H54 (cell line): ENCODE results near the gene RAB36.
A peak's percentile ranks its signal among the peaks of the same experiment; 100 is the strongest.

Experiments
- DNase-seq: peaks from one replicate; pipeline ENCODE4 v3.0.0; 2011; ENCODE audit warnings: low spot score, mixed read lengths; ENCODE audit not compliant: insufficient read length
- FAIRE-seq: peaks from 3 replicates; lab custom pipeline; 2011; peaks lifted over from hg19 to GRCh38; lab: Jason Lieb, UNC
- POLR2A ChIP-seq: IDR thresholded peaks from 2 replicates; pipeline ENCODE4 v1.6.1; 2011; ENCODE audit warnings: low read depth, mild to moderate bottlenecking, low read length

RAB36 gene

DNA sequence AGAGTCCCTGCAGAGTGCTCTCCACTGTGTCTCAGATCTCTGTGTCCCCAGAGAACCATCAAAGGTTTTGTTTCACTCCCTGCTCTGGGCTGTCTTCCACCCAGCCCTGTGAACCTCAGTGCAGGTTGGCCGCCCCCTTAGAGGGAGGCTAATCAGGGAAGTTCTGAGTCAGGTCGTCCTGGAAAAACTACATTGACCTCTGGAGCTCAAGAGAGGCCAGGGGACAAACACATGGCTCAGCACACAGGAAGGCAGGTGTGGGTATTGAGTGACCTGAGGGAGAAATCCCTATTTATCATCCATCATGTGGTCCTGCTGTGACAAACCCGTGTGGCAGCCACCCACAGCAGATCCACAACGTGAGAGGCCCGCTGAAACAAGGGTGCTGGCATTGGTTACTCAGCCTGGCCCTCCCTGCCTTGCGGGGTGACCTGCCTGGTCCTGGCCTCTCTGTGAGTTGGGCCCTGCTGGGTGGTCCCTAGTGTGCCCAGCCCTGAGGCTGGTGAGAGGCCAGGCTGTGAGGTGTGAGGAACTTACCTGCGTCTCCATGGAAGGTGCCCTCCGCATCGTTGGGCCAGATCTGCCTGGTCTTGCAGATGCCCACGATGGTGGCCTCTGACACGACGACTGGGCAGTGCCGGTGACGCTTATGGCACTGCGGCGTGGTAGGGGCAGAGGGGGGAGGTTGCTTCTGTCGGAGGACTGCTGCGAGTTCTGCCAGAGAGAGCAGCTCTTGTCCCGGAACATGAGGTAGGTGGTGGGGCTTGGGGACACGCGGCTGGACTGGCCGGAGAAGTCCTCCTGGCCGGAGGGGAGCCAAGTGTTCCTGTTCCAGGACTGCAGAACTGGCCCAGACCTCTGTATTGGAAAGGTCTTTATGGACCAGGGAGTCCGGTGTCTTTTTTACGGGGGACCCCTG, 34.4 kb downstream of the RAB36 start:
- no peak for TF ChIP-seq POLR2A
- FAIRE-seq: no peak
- DNase-seq: no peak

DNA sequence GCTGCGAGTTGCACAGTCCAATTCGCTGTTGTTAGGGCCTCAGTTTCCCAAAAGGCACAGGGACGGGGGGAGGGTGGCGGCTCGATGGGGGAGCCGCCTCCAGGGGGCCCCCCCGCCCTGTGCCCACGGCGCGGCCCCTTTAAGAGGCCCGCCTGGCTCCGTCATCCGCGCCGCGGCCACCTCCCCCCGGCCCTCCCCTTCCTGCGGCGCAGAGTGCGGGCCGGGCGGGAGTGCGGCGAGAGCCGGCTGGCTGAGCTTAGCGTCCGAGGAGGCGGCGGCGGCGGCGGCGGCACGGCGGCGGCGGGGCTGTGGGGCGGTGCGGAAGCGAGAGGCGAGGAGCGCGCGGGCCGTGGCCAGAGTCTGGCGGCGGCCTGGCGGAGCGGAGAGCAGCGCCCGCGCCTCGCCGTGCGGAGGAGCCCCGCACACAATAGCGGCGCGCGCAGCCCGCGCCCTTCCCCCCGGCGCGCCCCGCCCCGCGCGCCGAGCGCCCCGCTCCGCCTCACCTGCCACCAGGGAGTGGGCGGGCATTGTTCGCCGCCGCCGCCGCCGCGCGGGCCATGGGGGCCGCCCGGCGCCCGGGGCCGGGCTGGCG, 35.1 kb downstream of the RAB36 start, which contains the start of gene BCR:
TSS of gene BCR (plus strand) at position 209 of the 592 bp plus-strand sequence. CDS start 452 bp downstream, outside the sequence.
- FAIRE-seq (no peak), DNase-seq (peak; percentile 81)
- TF ChIP-seq POLR2A: no peak

DNA sequence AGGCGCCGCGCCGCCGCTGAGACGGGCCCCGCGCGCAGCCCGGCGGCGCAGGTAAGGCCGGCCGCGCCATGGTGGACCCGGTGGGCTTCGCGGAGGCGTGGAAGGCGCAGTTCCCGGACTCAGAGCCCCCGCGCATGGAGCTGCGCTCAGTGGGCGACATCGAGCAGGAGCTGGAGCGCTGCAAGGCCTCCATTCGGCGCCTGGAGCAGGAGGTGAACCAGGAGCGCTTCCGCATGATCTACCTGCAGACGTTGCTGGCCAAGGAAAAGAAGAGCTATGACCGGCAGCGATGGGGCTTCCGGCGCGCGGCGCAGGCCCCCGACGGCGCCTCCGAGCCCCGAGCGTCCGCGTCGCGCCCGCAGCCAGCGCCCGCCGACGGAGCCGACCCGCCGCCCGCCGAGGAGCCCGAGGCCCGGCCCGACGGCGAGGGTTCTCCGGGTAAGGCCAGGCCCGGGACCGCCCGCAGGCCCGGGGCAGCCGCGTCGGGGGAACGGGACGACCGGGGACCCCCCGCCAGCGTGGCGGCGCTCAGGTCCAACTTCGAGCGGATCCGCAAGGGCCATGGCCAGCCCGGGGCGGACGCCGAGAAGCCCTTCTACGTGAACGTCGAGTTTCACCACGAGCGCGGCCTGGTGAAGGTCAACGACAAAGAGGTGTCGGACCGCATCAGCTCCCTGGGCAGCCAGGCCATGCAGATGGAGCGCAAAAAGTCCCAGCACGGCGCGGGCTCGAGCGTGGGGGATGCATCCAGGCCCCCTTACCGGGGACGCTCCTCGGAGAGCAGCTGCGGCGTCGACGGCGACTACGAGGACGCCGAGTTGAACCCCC, 35.8 kb downstream of the RAB36 start:
- no peak for DNase-seq
- no peak for FAIRE-seq
- TF ChIP-seq POLR2A: no peak

DNA sequence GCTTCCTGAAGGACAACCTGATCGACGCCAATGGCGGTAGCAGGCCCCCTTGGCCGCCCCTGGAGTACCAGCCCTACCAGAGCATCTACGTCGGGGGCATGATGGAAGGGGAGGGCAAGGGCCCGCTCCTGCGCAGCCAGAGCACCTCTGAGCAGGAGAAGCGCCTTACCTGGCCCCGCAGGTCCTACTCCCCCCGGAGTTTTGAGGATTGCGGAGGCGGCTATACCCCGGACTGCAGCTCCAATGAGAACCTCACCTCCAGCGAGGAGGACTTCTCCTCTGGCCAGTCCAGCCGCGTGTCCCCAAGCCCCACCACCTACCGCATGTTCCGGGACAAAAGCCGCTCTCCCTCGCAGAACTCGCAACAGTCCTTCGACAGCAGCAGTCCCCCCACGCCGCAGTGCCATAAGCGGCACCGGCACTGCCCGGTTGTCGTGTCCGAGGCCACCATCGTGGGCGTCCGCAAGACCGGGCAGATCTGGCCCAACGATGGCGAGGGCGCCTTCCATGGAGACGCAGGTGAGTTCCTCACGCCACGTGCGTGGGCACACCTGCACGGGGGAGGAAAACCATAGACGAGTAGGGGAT, 36.5 kb downstream of the RAB36 start:
- DNase-seq: no peak
- no peak for TF ChIP-seq POLR2A
- FAIRE-seq: no peak

DNA sequence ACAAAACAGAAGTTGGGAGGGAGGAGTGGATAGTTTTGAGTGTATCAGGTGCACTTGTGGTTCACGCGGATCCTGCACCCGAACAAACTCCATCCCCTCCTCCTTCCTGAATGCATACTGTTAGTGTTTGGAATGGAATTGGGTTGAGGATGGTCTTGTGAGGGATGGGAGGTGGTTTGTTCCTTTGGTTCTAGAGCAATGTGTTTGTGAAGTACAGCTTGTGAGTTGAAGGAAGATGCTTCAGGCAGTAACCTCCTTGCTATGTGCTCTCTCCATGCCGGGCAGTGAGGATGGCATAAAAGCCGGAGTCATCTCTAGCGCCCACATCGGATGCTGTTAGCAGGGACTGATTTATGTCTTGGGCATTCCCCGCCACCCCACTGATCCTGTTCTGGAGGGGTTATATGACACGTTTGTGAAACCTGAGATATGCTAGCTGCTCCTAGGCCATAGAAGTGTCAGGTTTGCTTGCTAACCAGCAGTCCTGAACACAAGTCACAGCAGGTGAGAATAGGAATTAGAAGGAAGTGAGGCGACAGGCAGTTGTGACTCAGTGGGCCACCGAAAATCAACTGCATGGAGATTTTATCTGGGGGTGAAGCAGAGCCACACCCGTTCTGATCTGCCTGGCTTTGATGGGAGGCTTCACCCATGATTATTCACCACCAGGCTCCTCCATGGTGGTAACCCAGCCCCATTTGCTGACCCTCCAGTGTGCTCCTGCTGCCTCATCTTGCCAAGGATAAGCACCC, 37.2 kb downstream of the RAB36 start:
- FAIRE-seq: peak; percentile 50
- peak; percentile 75 for DNase-seq
- no peak for TF ChIP-seq POLR2A

DNA sequence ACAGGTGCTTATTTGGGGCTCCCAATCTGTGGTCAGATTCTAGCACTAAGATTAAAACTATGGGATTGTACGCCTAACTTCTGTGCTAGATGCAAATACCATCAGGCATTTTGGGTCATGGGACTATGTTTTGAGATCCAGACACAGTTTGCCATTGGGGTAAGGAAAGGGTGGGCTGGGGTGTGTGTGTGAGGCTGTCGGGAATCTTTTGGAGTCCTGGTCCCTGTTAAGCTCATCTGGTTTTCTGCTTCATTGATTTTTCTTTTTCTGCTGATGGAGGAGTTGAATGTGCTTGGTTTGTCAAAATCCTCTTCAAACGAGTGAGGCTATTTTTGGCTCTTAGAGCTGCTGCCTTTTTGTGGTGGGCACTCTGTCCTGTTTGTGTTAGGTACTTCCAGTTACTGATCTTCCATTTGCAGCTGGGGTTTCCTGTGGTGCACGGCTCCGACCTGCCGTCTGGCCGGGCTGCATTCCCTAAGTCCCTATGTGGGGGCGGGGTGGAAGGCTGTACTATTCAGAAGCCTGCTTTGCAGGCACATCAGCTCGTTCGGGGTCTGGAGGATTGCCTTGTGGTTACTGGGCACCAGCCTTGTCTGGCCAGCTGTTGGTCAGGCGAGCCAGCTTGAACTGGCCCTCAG, 37.9 kb downstream of the RAB36 start:
- FAIRE-seq (no peak), DNase-seq (no peak)
- no peak for TF ChIP-seq POLR2A

DNA sequence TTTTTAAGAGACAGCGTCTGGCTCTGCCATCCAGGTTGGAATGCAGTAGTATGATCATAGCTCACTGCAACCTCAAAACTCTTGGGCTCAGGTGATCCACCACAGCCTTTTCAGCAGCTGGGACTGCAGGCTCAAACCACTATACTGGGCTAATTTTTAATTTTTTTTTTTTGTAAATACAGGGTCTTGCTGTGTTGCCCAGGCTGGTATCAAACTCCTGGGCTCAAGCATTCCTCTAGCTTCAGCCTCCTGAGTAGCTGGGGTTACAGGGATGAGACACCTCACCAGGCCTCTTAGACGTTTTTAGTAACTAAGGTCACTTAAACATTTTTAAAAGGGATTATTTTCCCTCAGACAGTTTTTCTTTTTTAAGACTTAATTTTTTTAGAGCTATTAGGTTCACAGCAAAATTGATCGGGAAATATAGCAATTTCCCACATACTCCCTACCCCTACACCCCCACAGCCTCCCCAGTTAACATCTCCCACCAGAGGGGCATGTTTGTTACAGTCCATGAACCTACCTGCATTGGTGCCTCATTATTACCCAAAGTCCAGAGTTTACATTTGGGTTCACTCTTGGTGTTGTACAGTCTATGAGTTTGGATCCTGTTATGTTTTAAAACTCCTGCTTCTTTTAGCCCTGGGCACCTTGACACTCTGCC, 39.0 kb downstream of the RAB36 start:
- TF ChIP-seq POLR2A: no peak
- DNase-seq (no peak), FAIRE-seq (no peak)

DNA sequence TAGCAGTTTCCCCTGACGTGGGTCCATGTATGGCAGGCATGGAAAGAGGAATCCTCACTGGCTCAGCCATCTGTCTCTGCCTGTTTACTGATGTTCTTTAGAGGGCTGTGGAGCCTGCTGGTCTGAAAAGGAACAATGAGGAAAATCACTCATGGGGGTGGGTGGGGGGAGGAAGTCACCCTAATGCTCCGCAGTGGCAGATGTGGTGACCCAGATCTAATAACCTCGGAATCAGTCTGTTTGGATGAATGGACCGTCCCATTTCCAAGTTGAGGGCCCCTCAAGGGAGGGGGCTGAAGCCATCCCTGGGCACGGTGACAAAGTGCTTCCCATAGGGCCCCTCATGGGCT, 39.5 kb downstream of the RAB36 start:
- FAIRE-seq (no peak), DNase-seq (no peak)
- no peak for TF ChIP-seq POLR2A

DNA sequence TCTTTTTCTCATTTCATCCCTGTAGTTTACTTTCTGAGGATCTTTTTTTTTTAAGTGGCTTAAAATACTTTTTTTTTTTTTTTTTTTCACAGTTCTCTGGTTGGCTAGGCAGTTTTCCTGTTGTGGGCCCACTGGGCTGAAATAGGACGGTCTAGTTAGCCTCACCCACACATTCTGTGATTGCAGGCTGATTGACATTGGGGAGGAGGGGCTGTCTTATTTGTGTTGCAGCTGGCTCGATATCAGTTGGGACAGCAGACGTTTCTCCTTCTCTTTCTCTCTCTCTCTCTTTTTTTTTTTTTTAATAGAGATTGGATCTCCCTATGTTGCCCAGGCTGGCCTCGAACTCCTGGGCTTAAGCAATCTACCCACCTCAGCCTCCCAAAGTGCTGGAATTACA, 41.9 kb downstream of the RAB36 start:
- DNase-seq (no peak), FAIRE-seq (no peak)
- no peak for TF ChIP-seq POLR2A

DNA sequence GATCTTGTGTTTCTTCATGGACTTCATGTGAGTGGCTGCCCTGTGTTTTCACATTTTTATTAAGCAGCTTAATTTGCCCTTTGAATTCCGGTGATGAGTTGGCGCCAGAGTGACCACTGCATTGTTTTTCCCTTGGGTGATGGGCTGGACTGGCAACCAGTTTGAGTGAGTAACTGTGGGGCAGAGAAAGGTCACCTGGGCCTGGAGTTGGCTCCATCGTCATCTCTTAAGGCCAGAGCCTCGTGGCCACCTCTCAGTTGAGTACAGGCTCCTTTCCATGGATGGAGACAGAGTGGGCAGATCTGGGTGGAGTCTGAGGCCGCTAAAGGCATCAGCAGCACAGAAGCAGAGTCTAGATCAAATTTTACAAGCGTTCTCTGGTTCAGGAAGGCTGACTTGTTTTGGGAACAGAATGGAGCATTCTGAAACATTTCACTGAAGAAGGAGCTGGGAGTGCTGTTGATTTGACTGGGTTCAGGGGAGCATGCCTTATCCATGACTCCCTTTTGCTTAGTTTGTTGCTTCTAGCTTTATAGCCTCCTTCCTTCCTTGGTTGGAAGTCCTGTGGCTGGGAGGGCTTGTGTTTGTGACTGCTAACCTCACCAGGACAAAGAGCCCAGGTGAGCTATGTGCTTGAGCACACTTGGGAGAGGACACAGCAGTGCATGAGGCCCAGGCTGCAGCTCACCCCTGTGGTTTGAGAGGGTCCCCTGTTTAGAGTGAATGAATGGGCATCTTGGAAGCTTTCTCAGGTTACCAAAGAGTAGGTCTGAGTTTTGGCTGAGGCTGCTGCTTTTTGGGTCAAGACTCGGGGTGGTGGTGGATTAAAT, 42.8 kb downstream of the RAB36 start:
- no peak for TF ChIP-seq POLR2A
- FAIRE-seq (no peak), DNase-seq (no peak)

DNA sequence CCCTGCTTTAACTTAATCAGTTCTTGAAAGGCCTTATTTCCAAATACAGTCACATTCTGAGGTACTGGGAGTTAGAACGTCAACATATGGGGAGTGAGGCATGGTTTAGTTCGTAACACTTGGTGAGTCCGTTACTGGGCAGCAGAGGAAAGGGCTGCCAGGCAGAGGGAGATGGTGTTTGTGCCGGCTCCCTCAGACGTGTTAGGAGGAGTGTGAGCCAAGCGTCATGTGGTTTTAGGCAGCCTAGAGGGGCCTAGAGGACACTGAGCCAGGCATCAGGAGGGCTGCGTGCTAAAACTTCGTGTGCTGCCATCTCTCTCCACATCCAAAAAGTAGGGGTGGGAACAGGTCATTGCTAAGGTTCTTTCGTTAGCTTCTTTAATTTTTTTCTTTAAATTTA, 45.2 kb downstream of the RAB36 start:
- TF ChIP-seq POLR2A: no peak
- FAIRE-seq: no peak
- DNase-seq: no peak
